Subcutaneous abdominal adipose tissue (tissue), 5 donors: ENCODE data around the gene APEH.

Experiments used
- H3K27ac ChIP-seq: one replicate; pipeline ENCODE4 v1.7.0; 2013; ENCODE audit warnings: low read depth, mild to moderate bottlenecking, inconsistent platforms, low read length, moderate library complexity
- H3K27me3 ChIP-seq, 5 donors: one replicate each; pipeline ENCODE4 v1.7.0; 2013; ENCODE audit warnings: low read length in 5 of 5, inconsistent platforms in 1 of 5; ENCODE audit not compliant: control insufficient read depth in 5 of 5, insufficient read depth in 4 of 5
- H3K36me3 ChIP-seq, 5 donors: one replicate each; pipeline ENCODE4 v1.7.0; 2013; ENCODE audit warnings: low read length in 5 of 5; ENCODE audit not compliant: control insufficient read depth in 5 of 5, insufficient read depth in 5 of 5
- H3K4me1 ChIP-seq, 5 donors: one replicate each; pipeline ENCODE4 v1.7.0; 2013; ENCODE audit warnings: low read length in 5 of 5, mild to moderate bottlenecking in 3 of 5, moderate library complexity in 1 of 5; ENCODE audit not compliant: control insufficient read depth in 5 of 5, insufficient read depth in 5 of 5
- H3K4me3 ChIP-seq, 5 donors: one replicate each; pipeline ENCODE4 v1.7.0; 2013; ENCODE audit warnings: low read length in 5 of 5, low read depth in 1 of 5
- H3K9ac ChIP-seq, 5 donors: one replicate each; pipeline ENCODE4 v1.7.0; 2013; ENCODE audit warnings: low read length in 5 of 5, mild to moderate bottlenecking in 4 of 5, moderate library complexity in 3 of 5
- H3K9me3 ChIP-seq, 5 donors: one replicate each; pipeline ENCODE4 v1.7.0; 2013; ENCODE audit warnings: low read length in 5 of 5; ENCODE audit not compliant: control insufficient read depth in 5 of 5
- donor health status: healthy.
- donor health status: healthy.
- donor health status: healthy.
- donor health status: healthy.
- donor health status: healthy.

APEH gene

GRCh38 chr3:49649576-49649975, 24.6 kb upstream of the APEH start:
- Histone ChIP-seq H3K27me3 (no peaks in the 10 kb centered on the region), H3K4me1 (peaks cover 5 to 20% (median 13%) of the 10 kb centered on the region in 5 donors), H3K4me3 (no peak overlapping the region), H3K27ac (no peak overlapping the region), H3K9me3 (no peaks in the 10 kb centered on the region), H3K36me3 (no peaks in the 10 kb centered on the region), H3K9ac (no peak overlapping the region)

- H3K27ac ChIP-seq = no peak overlapping the region
- H3K9me3 ChIP-seq = no peaks in the 10 kb centered on the region
- no peaks in the 10 kb centered on the region for H3K36me3 ChIP-seq
- peaks cover 4 to 20% (median 9%) of the 10 kb centered on the region in 5 donors for H3K4me1 ChIP-seq
- H3K27me3 ChIP-seq = no peaks in the 10 kb centered on the region
- H3K9ac ChIP-seq = no peak overlapping the region
- H3K4me3 ChIP-seq = no peak overlapping the region
Observed at GRCh38 chr3:49650177-49650576, 24.0 kb upstream of the APEH start.

- Histone ChIP-seq H3K27ac (no peak overlapping the region), H3K27me3 (peaks cover 0 to 3% (median 0%) of the 10 kb centered on the region in 5 donors), H3K4me1 (peaks cover 4 to 20% (median 9%) of the 10 kb centered on the region in 5 donors), H3K9ac (no peak overlapping the region), H3K9me3 (no peaks in the 10 kb centered on the region), H3K36me3 (no peaks in the 10 kb centered on the region), H3K4me3 (no peak overlapping the region)
Observed at GRCh38 chr3:49650637-49651036, 23.5 kb upstream of the APEH start.

- Histone ChIP-seq H3K36me3 (no peaks in the 10 kb centered on the region), H3K4me3 (no peak overlapping the region), H3K4me1 (peaks cover 4 to 18% (median 11%) of the 10 kb centered on the region in 5 donors), H3K27ac (no peak overlapping the region), H3K9me3 (no peaks in the 10 kb centered on the region), H3K27me3 (peaks cover 0 to 11% (median 8%) of the 10 kb centered on the region in 5 donors), H3K9ac (no peak overlapping the region)
Observed at GRCh38 chr3:49652218-49652902, 21.8 kb upstream of the APEH start.

GRCh38 chr3:49652903-49653415, 21.2 kb upstream of the APEH start:
- Histone ChIP-seq H3K36me3 (no peaks in the 10 kb centered on the region), H3K9me3 (no peaks in the 10 kb centered on the region), H3K4me3 (no peak overlapping the region), H3K27me3 (peaks cover 0 to 13% (median 8%) of the 10 kb centered on the region in 5 donors), H3K9ac (no peak overlapping the region), H3K4me1 (peaks cover 1 to 12% (median 5%) of the 10 kb centered on the region in 5 donors), H3K27ac (no peak overlapping the region)

- Histone ChIP-seq H3K9ac (no peak overlapping the region), H3K4me3 (no peak overlapping the region), H3K27me3 (peaks cover 0 to 13% (median 8%) of the 10 kb centered on the region in 5 donors), H3K36me3 (no peaks in the 10 kb centered on the region), H3K27ac (no peak overlapping the region), H3K9me3 (no peaks in the 10 kb centered on the region), H3K4me1 (peaks cover 0 to 5% (median 0%) of the 10 kb centered on the region in 5 donors)
Observed at GRCh38 chr3:49653621-49654020, 20.5 kb upstream of the APEH start.

- Histone ChIP-seq H3K27me3 (peaks cover 0 to 13% (median 8%) of the 10 kb centered on the region in 5 donors), H3K9ac (no peak overlapping the region), H3K4me3 (no peak overlapping the region), H3K27ac (no peak overlapping the region), H3K4me1 (peaks cover 0 to 5% (median 0%) of the 10 kb centered on the region in 5 donors), H3K9me3 (no peaks in the 10 kb centered on the region), H3K36me3 (no peaks in the 10 kb centered on the region)
Observed at GRCh38 chr3:49654176-49654825, 19.9 kb upstream of the APEH start.

- H3K36me3 ChIP-seq = no peaks in the 10 kb centered on the region
- H3K4me3 ChIP-seq = no peak overlapping the region
- H3K9me3 ChIP-seq = no peaks in the 10 kb centered on the region
- H3K9ac ChIP-seq = no peak overlapping the region
- peaks cover 0 to 5% (median 0%) of the 10 kb centered on the region in 5 donors for H3K4me1 ChIP-seq
- H3K27me3 ChIP-seq = peaks cover 0 to 13% (median 8%) of the 10 kb centered on the region in 5 donors
- no peak overlapping the region for H3K27ac ChIP-seq
Observed at GRCh38 chr3:49654955-49655556, 19.1 kb upstream of the APEH start.

- peaks cover 0 to 5% (median 0%) of the 10 kb centered on the region in 5 donors for H3K4me1 ChIP-seq
- H3K4me3 ChIP-seq = no peak overlapping the region
- no peak overlapping the region for H3K9ac ChIP-seq
- peaks cover 0 to 13% (median 8%) of the 10 kb centered on the region in 5 donors for H3K27me3 ChIP-seq
- no peaks in the 10 kb centered on the region for H3K36me3 ChIP-seq
- H3K27ac ChIP-seq = no peak overlapping the region
- H3K9me3 ChIP-seq = no peaks in the 10 kb centered on the region
Observed at GRCh38 chr3:49655731-49656285, 18.3 kb upstream of the APEH start.
